ENCODE measurements around the gene DNMT3A. TPM values are rescaled to one million over a fixed set of nuclear protein-coding genes. Genes with fewer than 3 reads are reported as not detected.
"Not testable (repeated sequence)": the region's sequence is repeated elsewhere in the genome, so short reads cannot be mapped to it uniquely, and the experiment has no call there.

DNMT3A gene
- polyA plus RNA-seq, 5 donors, result 77.8 to 107 (median 97.1) TPM

DNA sequence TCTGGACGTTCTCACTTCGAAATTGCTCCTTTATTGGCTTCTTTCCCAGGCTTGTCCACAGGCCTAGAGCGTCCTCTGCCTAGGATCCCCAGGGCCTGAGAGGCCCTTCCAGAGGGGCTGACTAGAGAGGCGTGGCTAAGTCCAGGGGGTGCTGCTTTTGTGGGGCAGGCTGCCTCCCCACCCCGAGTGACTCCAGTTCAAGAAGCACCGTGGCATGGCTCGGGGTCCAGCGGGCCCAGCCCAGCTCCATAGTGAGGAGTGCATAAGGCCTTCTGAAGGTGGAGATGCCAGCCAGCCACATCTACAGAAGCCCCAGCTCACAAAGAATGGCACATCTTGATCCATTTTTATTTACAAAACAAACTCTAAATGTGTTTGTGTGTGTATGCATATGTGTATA lies 128.5 kb downstream of the DNMT3A start:
- no peak for DNase-seq

DNA sequence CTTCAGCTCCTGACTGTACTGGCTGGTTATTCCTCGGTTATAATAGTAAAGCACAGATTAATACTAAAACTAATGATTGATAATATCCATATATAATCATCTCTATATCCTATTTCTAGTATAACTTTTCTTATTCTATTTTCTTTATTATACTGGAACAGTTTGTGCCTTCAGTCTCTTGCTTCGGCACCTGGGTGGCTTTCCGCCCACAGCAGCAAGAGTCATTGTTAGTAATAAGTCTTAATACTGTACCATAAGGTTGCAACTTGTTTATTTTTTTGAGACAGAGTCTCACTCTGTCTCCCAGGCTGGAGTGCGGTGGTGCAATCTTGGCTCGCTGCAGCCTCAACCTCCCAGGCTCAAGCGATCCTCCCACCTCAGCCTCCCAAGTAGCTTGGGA lies 130.8 kb downstream of the DNMT3A start:
- DNase-seq, result not testable (repeated sequence)

DNA sequence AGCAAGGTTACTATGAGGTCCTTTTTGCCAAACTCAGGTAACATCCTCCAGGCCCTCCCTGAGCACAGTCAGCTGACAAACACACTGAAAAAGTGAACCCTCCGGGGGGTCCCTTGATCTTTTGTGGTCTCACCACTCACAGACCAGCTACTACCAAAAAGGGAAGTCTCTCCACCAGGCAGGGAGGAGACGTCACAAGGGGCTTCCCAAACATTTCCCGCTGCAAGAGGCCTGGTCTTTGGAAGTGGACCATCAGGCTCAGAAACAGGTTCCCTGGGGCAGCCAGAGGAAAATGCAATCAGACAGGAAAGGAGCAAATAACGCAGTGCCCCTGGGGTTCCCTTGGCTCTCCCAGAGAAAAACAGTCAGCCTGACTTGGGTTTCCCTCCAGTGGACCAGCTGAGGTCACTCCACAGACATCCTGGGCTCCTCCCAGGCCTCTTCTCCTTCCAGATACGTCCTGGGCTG lies 134.6 kb downstream of the DNMT3A start:
- no peak for DNase-seq

DNA sequence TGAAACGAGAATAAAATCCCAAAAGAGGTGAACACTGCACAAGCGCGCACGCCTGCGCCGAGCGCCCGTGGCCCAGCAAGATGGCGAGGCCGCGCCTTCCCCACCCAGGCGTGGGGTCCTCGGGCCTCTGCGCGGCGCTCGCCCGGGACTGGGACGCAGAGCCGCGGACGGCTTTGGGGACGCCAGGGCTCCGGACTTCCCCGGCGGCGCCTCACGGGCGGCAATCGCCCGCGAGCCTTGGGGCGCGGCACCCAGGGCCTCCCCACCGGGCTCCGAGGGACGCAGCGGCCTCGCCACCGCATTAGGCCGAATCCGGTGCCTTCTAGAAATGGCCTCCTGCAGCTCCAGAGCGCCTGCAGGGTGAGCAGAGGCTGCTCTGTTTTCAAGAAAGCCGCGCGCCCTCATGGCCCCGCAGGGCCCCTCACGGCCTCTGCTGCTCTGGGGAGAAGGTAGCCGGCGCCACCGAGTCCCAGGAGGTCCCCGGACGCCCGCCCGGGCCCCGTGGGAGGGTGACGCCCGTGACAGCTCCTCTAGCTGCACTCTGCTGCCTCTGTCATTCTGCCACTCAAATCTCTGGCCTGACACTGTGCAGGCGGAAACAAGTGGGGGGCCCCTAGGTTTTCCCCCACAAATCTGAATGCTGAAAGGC lies 137.4 kb downstream of the DNMT3A start:
- DNase-seq, result no peak

DNA sequence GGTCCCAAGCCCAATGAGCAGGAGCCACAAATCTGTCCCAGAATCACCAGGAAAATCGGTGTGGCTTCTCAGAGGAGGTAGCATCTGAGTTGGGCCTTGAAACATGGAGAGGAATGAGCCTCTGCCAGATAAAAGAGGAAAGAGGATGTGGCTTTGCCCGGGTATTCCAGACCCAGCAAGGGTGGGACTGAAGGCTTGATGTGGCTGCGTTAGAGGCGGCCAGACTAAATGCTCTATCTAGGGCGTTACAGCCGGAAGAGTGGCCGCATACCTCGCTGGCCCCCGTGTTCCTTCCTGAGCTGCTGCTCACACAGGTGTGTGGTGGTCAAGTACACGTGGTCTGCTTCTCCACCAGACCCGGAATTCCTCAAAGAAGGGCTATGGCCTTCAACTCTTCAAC lies 139.4 kb downstream of the DNMT3A start:
- no peak for DNase-seq

DNA sequence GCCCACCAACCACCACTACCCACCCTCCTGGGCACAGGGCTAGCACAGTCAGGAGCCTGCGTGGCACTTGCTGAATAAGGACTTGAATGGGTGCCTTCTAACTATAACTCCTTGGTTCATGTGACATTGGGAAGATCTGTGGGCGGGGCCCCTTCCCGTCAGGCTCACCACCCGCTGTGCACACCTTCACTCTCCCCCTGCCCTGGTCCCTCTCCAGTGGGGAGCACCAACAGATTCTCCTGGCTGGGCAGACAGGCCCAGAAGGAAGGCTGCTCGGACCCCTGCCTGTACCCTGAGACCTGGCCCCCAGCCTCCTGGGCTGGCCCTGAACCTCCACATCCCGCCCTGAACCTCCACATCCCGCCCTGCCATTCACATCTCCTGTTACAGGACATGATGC lies 139.9 kb downstream of the DNMT3A start:
- DNase-seq, result no peak

DNA sequence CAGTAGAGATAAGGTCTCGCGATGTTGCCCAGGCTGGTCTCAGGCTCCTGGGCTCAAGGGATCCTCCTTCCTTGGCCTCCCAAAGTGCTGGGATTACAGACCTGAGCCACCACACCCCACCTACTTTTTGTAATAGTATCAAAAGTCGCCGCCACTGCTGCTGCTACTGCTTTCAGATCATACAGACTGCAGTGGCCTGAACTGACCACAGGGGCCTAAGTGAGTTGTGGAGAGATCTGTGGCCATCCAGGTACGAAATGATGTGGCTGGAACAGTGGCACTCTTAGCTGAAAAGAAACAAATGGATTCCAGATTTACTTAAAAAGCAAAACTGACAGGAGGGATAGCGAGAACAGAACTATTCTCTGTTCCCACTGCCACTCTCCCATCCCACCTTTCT lies 140.5 kb downstream of the DNMT3A start:
- DNase-seq, result no peak

DNA sequence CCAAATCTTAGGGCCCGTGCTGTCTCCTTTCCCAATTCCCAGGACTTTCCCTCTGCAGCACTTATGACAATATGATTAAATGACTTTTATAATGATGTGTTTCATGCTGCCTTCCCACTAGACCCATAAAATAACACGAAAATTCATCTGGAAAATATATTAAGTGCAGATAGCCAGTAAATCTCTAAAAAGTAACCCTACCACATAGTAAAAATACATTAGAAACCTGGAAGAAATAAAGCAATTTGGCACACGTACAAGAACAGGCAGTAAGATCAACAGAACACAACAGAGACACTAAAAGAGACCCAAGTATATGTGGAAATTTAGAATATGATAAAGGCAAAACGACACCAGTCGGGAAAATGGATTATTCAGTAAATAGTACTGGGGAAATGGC lies 143.1 kb downstream of the DNMT3A start:
- DNase-seq, result no peak

DNA sequence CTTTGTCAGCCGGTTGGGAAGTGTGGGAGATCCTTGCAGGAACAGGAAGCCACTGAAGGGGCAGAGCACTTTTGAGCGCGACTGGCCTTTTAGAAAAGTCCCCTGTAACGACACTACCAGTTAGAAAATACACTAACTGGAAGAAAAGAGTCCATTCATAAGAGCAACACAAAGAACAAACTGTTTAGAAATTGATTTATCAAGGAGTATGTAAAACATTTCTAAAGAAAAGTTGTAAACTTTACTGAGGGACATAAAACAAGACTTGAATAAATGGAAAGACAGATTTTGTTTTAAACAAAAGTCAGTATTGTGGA lies 143.6 kb downstream of the DNMT3A start:
- no peak for DNase-seq

DNA sequence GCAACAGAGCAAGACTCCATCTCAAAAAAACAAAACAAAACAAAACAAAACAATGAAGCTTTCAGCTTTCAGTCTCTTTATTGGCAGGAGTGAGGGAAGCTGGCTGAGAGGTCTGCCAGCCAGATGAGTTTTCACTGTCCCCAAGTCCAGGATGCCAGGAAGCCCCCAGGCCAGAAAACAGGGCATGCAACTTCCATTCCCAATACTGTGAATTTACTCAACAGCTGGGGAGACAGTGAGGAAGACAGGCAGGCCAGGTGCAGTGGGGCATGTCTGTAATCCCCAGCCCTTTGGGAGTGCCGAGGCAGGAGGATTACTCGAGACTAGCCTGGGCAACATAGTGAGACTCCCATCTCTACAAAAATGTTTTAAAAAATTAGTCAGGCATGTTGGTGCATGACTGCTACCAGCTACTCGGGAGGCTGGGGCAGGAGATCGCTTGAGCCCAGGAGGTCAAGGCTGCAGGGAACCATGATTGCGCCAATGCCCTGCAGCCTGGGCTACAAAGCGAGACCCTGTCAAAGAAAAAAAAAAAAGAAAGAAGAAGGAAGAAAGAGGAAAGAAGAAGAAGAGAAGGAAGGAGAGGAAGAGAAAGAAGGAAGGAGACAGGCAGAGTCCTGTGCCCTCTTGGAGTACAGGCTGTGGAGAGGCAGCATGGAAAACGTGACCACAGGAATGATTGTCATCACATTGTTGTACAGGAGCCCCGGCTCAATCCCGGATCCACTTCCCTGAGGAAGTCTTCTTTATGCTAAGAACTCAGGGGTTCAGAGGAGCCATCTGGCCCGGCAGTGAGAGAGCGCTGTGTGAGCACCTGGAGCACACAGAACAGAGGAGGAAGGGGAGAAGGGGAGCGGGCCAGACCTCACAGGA lies 144.2 kb downstream of the DNMT3A start:
- DNase-seq, result no peak

DNA sequence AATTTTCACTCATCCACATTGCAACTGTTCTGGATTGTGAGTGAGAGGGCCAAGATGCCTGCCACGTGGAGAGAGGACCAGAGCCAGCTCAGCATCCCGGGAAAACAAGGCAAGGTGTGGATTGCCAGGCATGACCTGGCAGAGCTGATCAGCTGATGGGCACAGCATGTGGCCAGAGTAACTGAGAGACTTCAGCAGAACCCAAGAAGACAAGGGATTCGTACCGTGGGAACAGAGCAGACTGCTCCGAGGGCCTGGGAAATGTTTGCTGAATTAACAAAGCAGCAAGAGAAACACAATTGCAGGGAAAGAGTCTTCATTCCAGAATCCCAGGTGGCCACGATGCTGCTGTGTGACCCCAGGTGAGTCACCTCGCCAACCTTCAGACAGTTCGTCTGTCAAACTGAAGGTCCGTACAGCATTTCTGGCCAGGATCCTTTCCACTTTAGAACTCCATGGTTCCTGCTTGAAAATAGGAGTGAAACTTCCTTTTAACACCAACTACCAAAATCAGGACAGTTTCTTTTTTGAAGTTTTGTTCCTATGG lies 147.1 kb downstream of the DNMT3A start:
- no peak for DNase-seq

DNA sequence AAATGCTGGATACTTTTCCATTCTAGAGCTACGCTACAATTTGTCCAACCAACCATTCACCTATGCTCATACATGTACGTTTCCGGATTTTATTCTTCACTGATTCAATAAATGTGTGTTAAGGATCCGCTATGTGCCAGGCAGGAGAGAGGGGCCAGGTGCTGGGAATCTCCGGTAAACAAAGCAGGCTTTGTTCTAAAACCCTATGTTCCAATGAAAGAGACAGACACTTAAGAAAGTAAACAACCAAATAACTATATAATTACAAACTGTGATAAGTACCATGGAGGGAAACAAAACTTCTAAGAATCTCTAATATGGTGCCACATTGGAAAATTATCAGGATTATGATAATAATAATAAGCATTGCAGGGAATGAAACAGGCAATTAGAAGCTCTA lies 151.2 kb downstream of the DNMT3A start:
- no peak for DNase-seq

DNA sequence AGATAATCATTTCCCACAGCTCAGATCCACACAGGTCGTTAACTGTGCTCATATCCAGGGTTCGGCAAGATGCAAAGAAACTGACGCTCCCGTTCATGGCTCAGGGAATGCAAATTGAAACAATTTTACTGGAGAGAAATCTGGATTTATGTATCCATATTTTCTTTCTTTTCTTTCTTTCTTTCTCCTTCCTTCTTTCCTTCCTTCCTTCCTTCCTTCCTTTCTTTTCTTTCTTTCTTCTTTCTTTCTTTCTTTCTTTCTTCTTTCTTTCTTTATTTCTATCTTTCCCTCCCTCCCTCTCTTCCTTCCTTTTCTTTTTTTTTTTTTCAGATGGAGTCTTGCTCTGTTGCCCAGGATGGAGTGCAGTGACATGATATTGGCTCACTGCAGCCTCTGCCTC lies 153.3 kb downstream of the DNMT3A start:
- no peak for DNase-seq

DNA sequence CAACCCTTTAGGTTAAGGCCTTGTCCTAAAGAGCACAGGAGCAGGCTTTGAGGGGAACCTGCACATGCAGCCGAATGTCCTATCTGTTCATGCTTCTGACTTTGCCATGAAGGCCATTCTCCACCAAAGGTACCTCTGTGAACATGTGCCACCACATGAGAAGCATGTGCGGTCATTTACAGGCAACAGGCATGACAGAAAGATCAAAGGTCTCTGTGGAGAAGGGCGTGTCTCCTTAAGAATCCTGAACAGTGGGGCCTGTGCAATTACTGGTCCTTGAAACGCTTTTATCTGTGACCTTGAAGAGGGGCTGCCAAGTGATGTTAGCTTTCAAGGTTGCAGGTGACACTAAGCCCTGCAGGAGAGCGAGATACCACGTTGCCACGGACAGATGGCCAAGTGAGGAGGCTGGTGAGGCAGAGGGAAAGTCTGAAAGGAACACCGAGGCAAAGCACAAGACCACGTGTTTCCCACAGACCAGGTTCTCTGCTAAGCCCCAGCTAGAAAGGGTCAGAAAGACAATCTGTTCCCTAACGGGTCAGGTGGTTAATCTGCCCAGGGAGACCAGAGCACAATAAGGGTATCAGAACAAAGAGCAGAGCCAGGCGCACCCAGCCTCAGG lies 153.9 kb downstream of the DNMT3A start:
- DNase-seq, result no peak

DNA sequence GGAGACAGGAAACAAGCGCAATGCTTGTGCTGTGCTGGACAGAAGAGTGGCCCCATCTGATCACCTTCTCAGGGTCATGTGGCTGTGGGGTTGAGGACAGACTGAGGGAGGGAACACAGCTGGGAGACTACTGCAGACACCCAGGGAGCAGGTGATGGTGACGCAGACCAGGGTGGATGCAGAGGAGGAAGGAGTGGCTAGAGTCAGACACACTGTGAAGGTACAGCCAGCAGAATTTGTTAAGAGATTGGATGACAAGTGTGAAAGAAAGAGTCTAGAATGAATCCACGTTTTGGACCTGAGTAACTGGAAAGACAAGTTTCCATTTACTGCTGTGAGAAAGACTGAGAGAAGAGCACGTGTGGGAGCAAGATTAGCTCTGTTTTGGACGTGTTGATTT lies 157.5 kb downstream of the DNMT3A start:
- no peak for DNase-seq

DNA sequence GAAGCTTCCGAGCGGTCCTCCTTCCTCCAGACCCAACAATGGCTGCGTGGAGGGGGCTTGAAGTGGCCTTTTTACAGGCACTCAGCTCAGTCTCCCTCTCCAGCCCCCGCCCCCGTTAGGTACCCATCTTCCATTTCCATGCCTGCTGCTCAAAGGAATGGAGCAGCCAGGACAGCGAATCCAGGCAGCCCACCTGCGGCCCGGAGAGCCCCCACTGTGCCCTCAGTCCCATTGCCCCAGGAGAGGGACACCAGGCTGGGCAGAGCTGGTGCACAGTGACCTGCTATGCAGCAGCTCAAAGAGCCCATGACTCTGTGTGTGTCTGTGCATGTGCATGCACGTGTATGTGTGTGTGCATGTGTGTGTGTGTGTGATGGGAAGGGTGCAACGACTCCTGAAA lies 162.7 kb downstream of the DNMT3A start:
- DNase-seq, result no peak

Other genes starting within 250 kb of the DNMT3A start
- gene POMC, start 173.3 kb downstream of the DNMT3A start, polyA plus RNA-seq (ENCODE audit: insufficient read depth in 1 of 5, insufficient read length in 5 of 5, low replicate concordance in 1 of 5), result 1 to 10 TPM in 4 of 5 donors, under 1 TPM in 1; 0.94 to 3.9 (median 1.7) TPM

Data from right lung (tissue), 5 donors.